Measurements from ENCODE around the gene ZNF521. TPM values are rescaled to one million over a fixed set of nuclear protein-coding genes. Genes with fewer than 3 reads are reported as not detected.

Gene ZNF521
- total RNA-seq, 1 donor from 2014 or later, result 75.1 TPM

DNA sequence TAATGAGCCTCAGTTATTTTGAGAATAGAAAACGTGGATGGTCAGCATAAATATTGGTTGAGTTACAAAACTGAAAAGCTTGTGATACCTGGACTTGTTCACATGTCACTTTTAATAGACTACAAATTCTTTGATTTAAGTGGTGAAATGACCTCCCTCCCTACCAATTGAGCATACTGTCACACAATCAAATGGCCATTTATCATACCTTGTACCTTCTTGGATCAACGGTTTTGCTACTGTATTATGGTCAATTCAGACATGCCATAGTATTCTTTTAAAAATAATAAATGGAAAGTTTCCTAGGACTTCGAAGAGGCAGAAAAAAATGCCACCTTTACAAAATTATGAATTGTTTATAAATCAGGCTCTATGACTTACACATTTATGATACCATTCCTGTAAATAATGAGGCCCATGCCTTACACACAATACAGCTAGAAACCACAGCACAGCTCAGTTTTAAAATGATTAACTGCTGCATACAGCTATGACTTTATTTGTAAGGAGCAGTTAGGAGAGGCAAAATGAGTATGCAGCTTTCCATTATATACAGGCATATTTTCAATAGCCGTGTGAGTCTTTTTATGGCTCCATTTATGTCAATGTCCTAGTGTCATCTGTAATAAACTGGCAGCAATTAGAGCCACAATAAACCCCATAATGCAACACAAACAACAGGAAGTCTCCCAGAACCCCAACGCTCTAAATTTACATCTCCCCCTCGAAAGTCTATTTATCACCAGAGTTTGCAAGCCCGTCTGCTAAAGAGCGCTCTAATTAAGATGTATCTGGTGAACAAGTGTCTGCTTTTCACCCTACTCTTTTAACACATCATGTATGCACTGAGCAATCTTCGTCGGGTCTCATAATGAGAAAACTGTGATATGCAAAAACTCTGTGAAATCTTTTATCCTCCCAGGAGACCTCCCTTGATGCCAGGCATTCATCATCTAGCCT lies 176.1 kb downstream of the ZNF521 start:
- TF ChIP-seq, protein P1, sequence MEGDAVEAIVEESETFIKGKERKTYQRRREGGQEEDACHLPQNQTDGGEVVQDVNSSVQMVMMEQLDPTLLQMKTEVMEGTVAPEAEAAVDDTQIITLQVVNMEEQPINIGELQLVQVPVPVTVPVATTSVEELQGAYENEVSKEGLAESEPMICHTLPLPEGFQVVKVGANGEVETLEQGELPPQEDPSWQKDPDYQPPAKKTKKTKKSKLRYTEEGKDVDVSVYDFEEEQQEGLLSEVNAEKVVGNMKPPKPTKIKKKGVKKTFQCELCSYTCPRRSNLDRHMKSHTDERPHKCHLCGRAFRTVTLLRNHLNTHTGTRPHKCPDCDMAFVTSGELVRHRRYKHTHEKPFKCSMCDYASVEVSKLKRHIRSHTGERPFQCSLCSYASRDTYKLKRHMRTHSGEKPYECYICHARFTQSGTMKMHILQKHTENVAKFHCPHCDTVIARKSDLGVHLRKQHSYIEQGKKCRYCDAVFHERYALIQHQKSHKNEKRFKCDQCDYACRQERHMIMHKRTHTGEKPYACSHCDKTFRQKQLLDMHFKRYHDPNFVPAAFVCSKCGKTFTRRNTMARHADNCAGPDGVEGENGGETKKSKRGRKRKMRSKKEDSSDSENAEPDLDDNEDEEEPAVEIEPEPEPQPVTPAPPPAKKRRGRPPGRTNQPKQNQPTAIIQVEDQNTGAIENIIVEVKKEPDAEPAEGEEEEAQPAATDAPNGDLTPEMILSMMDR (conservative IDR thresholded peaks at IDR 0.05), result no peak
- Mint-ChIP-seq H3K4me1 (ENCODE audit: unreplicated experiment) (peaks cover 34% of the 10 kb centered on the region), H3K27ac (no peak overlapping the region)

DNA sequence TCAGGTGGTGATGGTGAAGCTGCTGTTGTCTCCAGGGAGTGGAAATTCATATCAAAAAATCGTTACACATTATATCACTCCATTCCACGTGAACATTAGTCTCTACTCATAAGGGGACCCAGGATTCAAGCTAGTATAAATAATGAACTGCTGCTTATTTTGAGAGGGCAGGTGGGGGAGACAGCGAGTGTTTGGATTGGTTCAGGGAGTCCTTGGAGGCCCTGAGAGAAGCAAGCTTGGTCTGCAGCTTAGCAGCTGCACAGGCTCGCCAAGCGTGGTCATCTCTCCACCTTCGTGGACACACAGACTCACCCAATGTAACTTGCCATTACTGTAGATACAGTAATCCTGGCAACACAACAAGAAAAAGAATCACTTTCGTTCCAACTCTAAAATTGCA lies 177.6 kb downstream of the ZNF521 start:
- Mint-ChIP-seq H3K4me3 (no peak overlapping the region), H3K9me3 (no peaks in the 10 kb centered on the region), H3K27me3 (no peaks in the 10 kb centered on the region), H3K4me1 (ENCODE audit: unreplicated experiment) (peaks cover 27% of the 10 kb centered on the region), H3K36me3 (no peaks in the 10 kb centered on the region), H3K27ac (no peak overlapping the region)
- TF ChIP-seq, protein P1 (conservative IDR thresholded peaks at IDR 0.05), result no peak
- no peak for DNase-seq (ENCODE audit: extremely low spot score, unreplicated experiment)

More for the DNA sequence above, 176.1 kb downstream of the ZNF521 start:
- Mint-ChIP-seq H3K9me3 (no peaks in the 10 kb centered on the region), H3K4me3 (no peak overlapping the region), H3K27me3 (no peaks in the 10 kb centered on the region), H3K36me3 (no peaks in the 10 kb centered on the region)
- DNase-seq (ENCODE audit: extremely low spot score, unreplicated experiment), result no peak

DNA sequence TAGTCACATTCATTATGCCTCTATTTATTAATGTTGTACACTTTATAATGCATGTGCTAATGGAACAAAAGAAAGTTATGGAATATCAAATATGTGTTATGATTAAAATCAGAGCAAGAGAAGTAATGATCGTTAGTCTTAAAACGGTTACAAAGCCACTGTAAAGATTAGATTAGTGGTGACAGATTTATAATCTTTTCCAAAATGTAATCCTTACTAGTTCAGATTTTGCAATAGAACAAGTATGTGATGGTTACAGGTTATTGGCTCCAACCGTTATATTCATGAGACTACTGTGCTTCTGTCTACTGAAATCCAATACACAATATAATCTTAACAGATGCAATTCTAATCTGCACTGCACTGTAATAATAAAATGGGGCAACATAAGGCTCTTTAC lies 180.6 kb downstream of the ZNF521 start:
- DNase-seq (ENCODE audit: extremely low spot score, unreplicated experiment), result no peak
- peaks cover 21% of the 10 kb centered on the region for H3K4me1 Mint-ChIP-seq (ENCODE audit: unreplicated experiment)
- peaks cover 3% of the 10 kb centered on the region for H3K27me3 Mint-ChIP-seq
- no peaks in the 10 kb centered on the region for H3K36me3 Mint-ChIP-seq
- no peak overlapping the region for H3K4me3 Mint-ChIP-seq
- TF ChIP-seq, protein P1 (conservative IDR thresholded peaks at IDR 0.05), result no peak
- no peaks in the 10 kb centered on the region for H3K9me3 Mint-ChIP-seq
- H3K27ac Mint-ChIP-seq, result no peak overlapping the region

DNA sequence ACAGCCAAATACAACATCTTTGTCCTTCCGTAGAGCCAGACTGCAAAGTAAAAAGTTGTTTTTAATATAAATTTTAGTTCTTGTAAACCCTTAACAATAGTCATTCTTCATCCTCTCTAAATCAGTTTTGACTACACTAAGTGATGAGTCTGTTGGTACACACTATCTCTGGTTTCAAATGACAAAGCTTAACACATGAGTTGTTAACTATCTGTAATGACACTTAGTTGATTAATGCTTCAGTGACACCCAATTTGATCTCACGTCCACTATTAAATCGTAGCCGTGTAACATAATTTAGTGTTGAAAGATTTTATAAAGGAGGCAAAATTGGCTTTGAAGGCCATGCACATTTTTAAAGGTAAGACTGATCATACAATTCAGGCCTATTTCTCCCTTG lies 181.6 kb downstream of the ZNF521 start:
- H3K9me3 Mint-ChIP-seq, result no peaks in the 10 kb centered on the region
- H3K27me3 Mint-ChIP-seq, result peaks cover 3% of the 10 kb centered on the region
- TF ChIP-seq, protein P1 (conservative IDR thresholded peaks at IDR 0.05), result no peak
- peaks cover 23% of the 10 kb centered on the region for H3K4me1 Mint-ChIP-seq (ENCODE audit: unreplicated experiment)
- H3K4me3 Mint-ChIP-seq, result no peak overlapping the region
- H3K36me3 Mint-ChIP-seq, result no peaks in the 10 kb centered on the region
- no peak for DNase-seq (ENCODE audit: extremely low spot score, unreplicated experiment)
- H3K27ac Mint-ChIP-seq, result no peak overlapping the region

DNA sequence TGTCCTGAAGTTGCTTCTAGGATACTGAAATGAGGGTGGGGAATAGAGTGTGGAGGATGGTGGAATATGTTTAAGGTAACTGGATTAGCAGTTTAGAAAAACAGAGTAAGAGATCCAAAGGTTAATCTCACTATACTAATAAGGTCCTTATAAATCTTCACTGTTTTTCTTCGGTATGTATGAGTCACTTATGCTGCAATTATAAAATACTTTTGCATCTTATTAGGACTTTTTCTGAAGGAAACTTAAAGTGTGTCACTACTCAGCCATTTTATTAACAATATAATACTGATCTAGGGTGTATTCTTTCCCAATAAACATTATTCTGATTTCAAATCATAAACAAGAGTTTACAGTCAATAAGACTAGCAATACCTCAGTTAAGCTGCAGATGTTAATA lies 182.3 kb downstream of the ZNF521 start:
- peaks cover 3% of the 10 kb centered on the region for H3K27me3 Mint-ChIP-seq
- peaks cover 28% of the 10 kb centered on the region for H3K4me1 Mint-ChIP-seq (ENCODE audit: unreplicated experiment)
- TF ChIP-seq, protein P1 (conservative IDR thresholded peaks at IDR 0.05), result no peak
- no peaks in the 10 kb centered on the region for H3K9me3 Mint-ChIP-seq
- H3K27ac Mint-ChIP-seq, result no peak overlapping the region
- DNase-seq (ENCODE audit: extremely low spot score, unreplicated experiment), result no peak
- no peaks in the 10 kb centered on the region for H3K36me3 Mint-ChIP-seq
- no peak overlapping the region for H3K4me3 Mint-ChIP-seq
